Epithelial cell of proximal tubule (primary cell): ENCODE data around the gene SOX6. TPM values are rescaled to one million over a fixed set of nuclear protein-coding genes. Genes with fewer than 3 reads are reported as not detected.
"Not testable (repeated sequence)": the region's sequence is repeated elsewhere in the genome, so short reads cannot be mapped to it uniquely, and the experiment has no call there.

Source experiments
- DNase-seq: peaks from one replicate; pipeline ENCODE4 v3.0.0-alpha.2; 2011; ENCODE audit warnings: low read depth
- H3K4me3 ChIP-seq: 2 replicates; pipeline ENCODE4 v1.5.1; 2011; ENCODE audit warnings: low read depth, mild to moderate bottlenecking, low read length
- CTCF ChIP-seq: conservative IDR thresholded peaks from 2 replicates; pipeline ENCODE4 v1.5.1; 2012; ENCODE audit warnings: low read depth, mild to moderate bottlenecking, low read length
- total RNA-seq: library from RNA; depleted of rRNA; stranded (reverse); fragments of >200 nt; gene quantifications from 2 replicates; pipeline ENCODE4 v1.2.3, GENCODE V29; 2015

Gene SOX6
- total RNA-seq, 1 donor from 2014 or later = 1.6 TPM

- TF ChIP-seq CTCF = no peak
- no peak for DNase-seq
- no peak overlapping the region for H3K4me3 ChIP-seq
These were observed 285.8 kb downstream of the SOX6 start for GRCh38 chr11:16070573-16070972.

DNA sequence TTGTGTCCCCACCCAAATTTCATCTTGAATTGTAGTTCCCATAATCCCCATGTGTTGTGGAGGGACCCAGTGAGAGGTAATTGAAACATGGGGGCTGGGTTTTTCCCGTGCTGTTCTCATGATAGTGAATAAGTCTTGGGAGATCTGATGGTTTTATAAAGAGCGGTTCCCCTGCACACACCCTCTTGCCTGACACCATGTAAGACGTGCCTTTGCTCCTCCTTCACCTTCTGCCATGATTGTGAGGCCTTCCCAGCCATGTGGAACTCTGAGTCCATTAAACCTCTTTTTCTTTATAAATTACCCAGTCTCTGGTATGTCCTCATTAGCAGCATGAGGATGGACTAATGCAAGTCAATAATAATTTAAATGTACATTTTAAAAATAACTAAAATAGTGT, 289.1 kb downstream of the SOX6 start:
- H3K4me3 ChIP-seq, DNase-seq: not testable (repeated sequence)

DNA sequence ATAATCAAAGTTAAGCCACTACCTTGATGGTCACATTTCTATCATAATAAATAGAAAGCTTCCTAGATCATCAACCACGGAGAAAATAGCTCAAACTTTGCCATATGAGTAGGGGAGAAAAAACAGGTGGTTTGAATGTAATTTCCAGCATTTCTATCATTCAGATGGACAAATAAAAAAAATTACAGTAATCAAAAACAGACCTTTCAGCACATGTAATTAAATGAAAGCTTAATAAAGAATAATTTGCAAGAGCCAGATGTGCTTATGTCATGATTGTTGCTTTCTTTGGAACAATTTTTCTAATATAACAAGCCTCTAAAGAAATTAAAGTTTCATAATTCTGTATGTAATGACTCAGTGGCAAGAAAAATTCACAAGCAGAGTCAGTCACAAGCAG, 297.0 kb downstream of the SOX6 start:
- H3K4me3 ChIP-seq = no peak overlapping the region
- DNase-seq = no peak
- no peak for TF ChIP-seq CTCF

DNA sequence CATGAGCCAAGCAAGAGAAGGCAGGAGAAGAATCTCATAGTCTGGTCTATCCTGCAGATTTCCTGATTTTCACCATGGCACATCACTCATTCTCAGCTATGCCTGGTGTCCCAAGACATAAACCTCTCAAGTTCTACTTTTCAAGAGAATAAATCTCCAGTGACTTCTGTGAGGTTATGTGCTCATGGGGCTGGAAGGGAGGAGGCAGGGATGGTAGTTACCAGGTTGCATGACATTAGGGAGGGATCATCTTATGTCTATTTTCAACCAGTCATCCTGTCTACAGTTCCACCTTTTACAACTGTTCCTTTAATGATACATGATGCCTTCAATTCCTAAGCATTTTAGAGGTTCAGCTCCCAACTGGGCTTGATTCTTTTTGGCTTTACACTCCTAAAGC, 297.7 kb downstream of the SOX6 start:
- no peak for DNase-seq
- no peak overlapping the region for H3K4me3 ChIP-seq
- no peak for TF ChIP-seq CTCF

DNA sequence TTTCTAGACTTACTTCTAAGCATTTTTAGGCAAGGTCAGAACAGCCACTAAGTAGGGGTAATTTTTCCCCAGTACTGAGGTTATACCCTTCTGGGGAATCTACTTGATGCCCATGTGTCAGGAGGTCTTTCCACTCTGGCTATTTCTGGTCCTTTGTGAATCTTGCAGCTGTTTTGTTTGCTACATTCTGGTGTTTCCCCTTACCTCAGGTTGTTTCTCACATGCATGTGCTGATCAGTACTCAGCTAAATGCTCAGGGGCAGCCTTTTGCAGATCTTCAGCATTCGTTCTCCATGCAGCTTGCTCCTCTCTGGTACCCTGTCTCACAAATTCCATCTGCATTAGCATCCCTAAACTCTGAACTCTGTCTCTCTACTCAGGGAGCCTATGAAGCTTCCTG, 303.6 kb downstream of the SOX6 start:
- no peak for DNase-seq
- TF ChIP-seq CTCF = no peak
- no peak overlapping the region for H3K4me3 ChIP-seq

DNA sequence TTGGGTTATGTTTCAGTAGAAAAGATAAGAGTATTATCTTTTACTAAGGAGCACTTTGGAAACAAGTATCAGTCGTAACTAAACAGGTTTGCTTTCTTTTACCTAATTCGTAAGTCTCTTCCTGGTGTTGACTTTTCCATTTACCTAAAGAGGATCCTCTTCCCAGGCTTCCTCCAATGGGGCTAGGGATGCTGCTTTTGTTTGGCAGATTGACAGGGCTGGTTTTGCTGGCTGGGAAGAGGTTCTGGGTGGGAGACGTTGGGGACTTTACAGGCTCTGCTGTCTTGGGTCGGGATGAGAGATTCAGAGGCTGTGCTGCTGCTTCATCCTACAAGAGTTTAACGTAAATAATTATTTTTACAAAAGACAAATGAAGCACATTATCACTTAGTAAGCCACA, 306.7 kb downstream of the SOX6 start:
- no peak for TF ChIP-seq CTCF
- H3K4me3 ChIP-seq = no peak overlapping the region
- no peak for DNase-seq

DNA sequence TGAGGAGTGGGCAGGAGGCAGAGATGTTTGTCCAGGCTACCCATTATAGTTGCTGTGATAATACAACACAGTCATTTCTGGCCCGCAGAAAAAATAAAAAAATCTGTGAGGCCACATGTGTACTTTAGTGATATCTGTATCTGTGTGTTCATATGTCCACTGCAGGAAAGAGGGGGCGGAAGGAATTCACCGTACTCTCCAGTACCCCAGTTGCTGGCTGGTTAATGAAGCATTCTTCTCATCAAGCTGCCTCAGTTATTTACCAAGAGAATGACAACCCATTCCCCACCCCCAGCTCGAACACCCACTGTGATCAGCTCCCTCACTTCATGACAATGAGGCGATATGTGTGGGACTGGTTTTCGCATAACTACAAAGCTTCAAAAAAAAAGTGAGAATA, 309.3 kb downstream of the SOX6 start:
- DNase-seq = no peak
- no peak for TF ChIP-seq CTCF
- no peak overlapping the region for H3K4me3 ChIP-seq

- DNase-seq = no peak
- no peak for TF ChIP-seq CTCF
- no peak overlapping the region for H3K4me3 ChIP-seq
These were observed 312.7 kb downstream of the SOX6 start for GRCh38 chr11:16043617-16044016.
